OCI-LY7 (cell line): ENCODE data around the gene CCDC187.

Source experiments
- CTCF ChIP-seq: fragments of 200-600 bp; sonication (generic); conservative IDR thresholded peaks from 2 replicates; pipeline ENCODE4 v1.5.1; 2014; ENCODE audit warnings: mild to moderate bottlenecking, antibody characterized with exemption, low read length, moderate library complexity, mixed read lengths
- EZH2phosphoT487 ChIP-seq: fragments of 200-600 bp; sonication (generic); IDR thresholded peaks from 2 replicates; pipeline ENCODE4 v1.6.1; 2018; ENCODE audit warnings: low read depth, borderline replicate concordance, mild to moderate bottlenecking, mixed run types, antibody characterized with exemption, low read length, moderate library complexity, mixed read lengths

DNA sequence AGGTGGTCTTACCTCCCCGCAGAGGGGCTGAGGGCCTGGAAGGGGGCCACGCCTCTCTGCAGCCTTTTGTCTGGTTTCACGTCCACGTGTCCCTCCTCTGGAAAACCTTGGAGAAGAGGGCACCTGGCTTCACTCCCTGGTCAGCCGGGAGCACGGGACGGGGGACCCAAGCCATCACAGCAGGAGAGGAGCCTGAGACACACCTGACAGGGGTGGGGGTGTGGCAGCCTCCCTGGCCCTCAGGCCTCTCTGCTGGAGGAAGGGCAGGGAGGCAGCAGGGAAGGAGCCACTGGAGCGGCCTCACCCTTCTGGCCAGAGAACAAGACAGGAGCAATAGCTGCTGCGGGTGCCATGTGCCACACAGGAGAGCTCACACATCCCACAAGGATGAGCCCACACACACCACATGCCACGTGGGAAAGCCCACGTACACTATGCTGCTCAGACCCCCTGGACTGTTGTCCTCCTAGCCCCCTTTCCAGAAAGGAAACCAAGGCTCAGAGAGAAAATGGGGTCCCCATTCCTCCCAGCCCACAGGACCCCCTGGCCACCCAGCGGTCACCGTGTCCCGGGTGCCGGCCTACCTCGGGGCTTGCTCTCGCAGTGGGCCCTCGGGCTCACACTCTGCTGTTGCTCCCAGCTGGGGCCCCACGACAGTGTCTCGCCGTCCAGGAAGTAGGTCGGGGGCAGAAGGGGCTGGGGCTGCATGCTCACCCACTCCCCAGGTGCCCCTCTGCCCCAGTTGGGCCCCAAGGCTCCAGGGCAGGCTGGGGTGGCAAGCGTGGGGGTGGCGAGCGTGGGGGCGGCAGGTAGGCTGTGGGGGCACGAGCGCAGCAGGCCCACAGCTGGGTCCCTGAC lies 18.2 kb downstream of the CCDC187 start:
- TF ChIP-seq CTCF (no peak), EZH2phosphoT487 (no peak)
